ENCODE measurements around the gene CDK15.

Gene CDK15

DNA sequence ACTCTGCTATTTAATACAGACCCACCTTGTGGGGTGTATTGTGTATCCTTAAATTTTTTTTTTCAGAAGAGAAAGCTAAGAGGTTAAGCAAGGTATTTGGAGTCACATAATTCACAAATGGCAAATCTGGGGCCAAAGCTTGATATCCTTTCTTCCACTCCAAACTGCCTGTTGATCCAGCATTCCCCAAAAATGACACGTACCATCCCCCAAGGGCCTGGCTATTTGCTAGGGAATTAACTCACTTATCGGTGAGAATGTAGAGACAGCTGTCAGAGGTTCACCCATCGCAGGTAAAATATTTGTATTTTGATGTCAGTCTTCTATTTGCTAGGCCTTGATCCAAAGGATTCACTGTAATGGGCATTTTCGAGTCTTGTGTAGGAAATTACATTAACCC is 123.7 kb downstream of the CDK15 start:
- H3K4me3 ChIP-seq (ENCODE audit: low read depth, low read length) = no peak overlapping the region
- no peaks in the 10 kb centered on the region for H3K27me3 ChIP-seq (ENCODE audit: control insufficient read depth, insufficient read depth, low read length)
- no peak overlapping the region for H3K27ac ChIP-seq (ENCODE audit: low read depth, low read length)
- peaks cover 36% of the 10 kb centered on the region for H3K4me1 ChIP-seq (ENCODE audit: control insufficient read depth, insufficient read depth, low read length)
- H3K9ac ChIP-seq (ENCODE audit: low read length) = no peak overlapping the region
- H3K36me3 ChIP-seq (ENCODE audit: control insufficient read depth, insufficient read depth, low read length) = no peaks in the 10 kb centered on the region
- no peaks in the 10 kb centered on the region for H3K9me3 ChIP-seq (ENCODE audit: control insufficient read depth, insufficient read depth, low read depth, low read length)

GRCh38 chr2:201930831-201931230 is 124.5 kb downstream of the CDK15 start:
- H3K4me3 ChIP-seq (ENCODE audit: low read depth, low read length) = no peak overlapping the region
- H3K27ac ChIP-seq (ENCODE audit: low read depth, low read length) = no peak overlapping the region
- 0 out of 2 replicates have a peak, but pooled peaks cover 6% of the 10 kb centered on the region for H3K9me3 ChIP-seq (ENCODE audit: control insufficient read depth, insufficient read depth, low read depth, low read length)
- H3K36me3 ChIP-seq (ENCODE audit: control insufficient read depth, insufficient read depth, low read length) = no peaks in the 10 kb centered on the region
- H3K9ac ChIP-seq (ENCODE audit: low read length) = no peak overlapping the region
- H3K27me3 ChIP-seq (ENCODE audit: control insufficient read depth, insufficient read depth, low read length) = no peaks in the 10 kb centered on the region
- peaks cover 35% of the 10 kb centered on the region for H3K4me1 ChIP-seq (ENCODE audit: control insufficient read depth, insufficient read depth, low read length)

- Histone ChIP-seq H3K27me3 (ENCODE audit: control insufficient read depth, insufficient read depth, low read length) (no peaks in the 10 kb centered on the region), H3K27ac (ENCODE audit: low read depth, low read length) (no peak overlapping the region), H3K4me3 (ENCODE audit: low read depth, low read length) (no peak overlapping the region)
Observed at GRCh38 chr2:201931475-201931874, 125.1 kb downstream of the CDK15 start.

GRCh38 chr2:201931951-201932350 is 125.6 kb downstream of the CDK15 start:
- Histone ChIP-seq H3K4me3 (ENCODE audit: low read depth, low read length) (no peak overlapping the region), H3K9ac (ENCODE audit: low read length) (no peak overlapping the region), H3K9me3 (ENCODE audit: control insufficient read depth, insufficient read depth, low read depth, low read length) (0 out of 2 replicates have a peak, but pooled peaks cover 9% of the 10 kb centered on the region), H3K27ac (ENCODE audit: low read depth, low read length) (no peak overlapping the region), H3K27me3 (ENCODE audit: control insufficient read depth, insufficient read depth, low read length) (no peaks in the 10 kb centered on the region), H3K36me3 (ENCODE audit: control insufficient read depth, insufficient read depth, low read length) (no peaks in the 10 kb centered on the region), H3K4me1 (ENCODE audit: control insufficient read depth, insufficient read depth, low read length) (peaks cover 35% of the 10 kb centered on the region)

More at GRCh38 chr2:201931475-201931874, 125.1 kb downstream of the CDK15 start:
- no peaks in the 10 kb centered on the region for H3K36me3 ChIP-seq (ENCODE audit: control insufficient read depth, insufficient read depth, low read length)
- 0 out of 2 replicates have a peak, but pooled peaks cover 9% of the 10 kb centered on the region for H3K9me3 ChIP-seq (ENCODE audit: control insufficient read depth, insufficient read depth, low read depth, low read length)
- H3K4me1 ChIP-seq (ENCODE audit: control insufficient read depth, insufficient read depth, low read length) = peaks cover 35% of the 10 kb centered on the region
- no peak overlapping the region for H3K9ac ChIP-seq (ENCODE audit: low read length)

- Histone ChIP-seq H3K27me3 (ENCODE audit: control insufficient read depth, insufficient read depth, low read length) (no peaks in the 10 kb centered on the region), H3K4me1 (ENCODE audit: control insufficient read depth, insufficient read depth, low read length) (peaks cover 38% of the 10 kb centered on the region), H3K4me3 (ENCODE audit: low read depth, low read length) (no peak overlapping the region), H3K27ac (ENCODE audit: low read depth, low read length) (no peak overlapping the region), H3K36me3 (ENCODE audit: control insufficient read depth, insufficient read depth, low read length) (no peaks in the 10 kb centered on the region), H3K9ac (ENCODE audit: low read length) (peak overlapping the region; percentile 21), H3K9me3 (ENCODE audit: control insufficient read depth, insufficient read depth, low read depth, low read length) (0 out of 2 replicates have a peak, but pooled peaks cover 9% of the 10 kb centered on the region)
Observed at GRCh38 chr2:201932511-201932910, 126.2 kb downstream of the CDK15 start.

DNA sequence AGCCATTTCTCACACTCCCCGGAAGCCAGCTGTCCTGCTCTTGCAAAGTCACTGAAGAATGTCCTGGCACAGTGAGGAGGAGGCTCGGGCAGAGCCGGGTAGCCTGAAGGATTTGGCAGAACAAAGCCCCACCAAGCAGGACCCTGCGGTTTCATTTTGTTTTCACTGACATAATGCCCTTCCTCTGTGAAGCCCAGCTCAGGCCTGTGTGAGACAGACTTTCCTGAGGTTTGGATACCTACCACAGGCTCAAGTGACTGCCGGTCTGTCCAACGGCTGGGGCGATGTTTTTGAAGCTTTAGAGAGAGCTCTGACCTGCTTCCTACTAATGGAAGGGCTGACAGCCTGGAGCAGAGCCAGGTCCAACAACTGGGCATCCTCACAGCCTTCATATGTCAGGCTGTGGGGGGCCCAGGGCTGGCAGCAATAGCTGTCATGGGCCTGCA is 127.5 kb downstream of the CDK15 start:
- no peak overlapping the region for H3K27ac ChIP-seq (ENCODE audit: low read depth, low read length)
- H3K36me3 ChIP-seq (ENCODE audit: control insufficient read depth, insufficient read depth, low read length) = no peaks in the 10 kb centered on the region
- peaks cover 48% of the 10 kb centered on the region for H3K4me1 ChIP-seq (ENCODE audit: control insufficient read depth, insufficient read depth, low read length)
- H3K27me3 ChIP-seq (ENCODE audit: control insufficient read depth, insufficient read depth, low read length) = no peaks in the 10 kb centered on the region
- H3K9ac ChIP-seq (ENCODE audit: low read length) = no peak overlapping the region
- H3K9me3 ChIP-seq (ENCODE audit: control insufficient read depth, insufficient read depth, low read depth, low read length) = 0 out of 2 replicates have a peak, but pooled peaks cover 9% of the 10 kb centered on the region
- H3K4me3 ChIP-seq (ENCODE audit: low read depth, low read length) = no peak overlapping the region

GRCh38 chr2:201936817-201937216 is 130.5 kb downstream of the CDK15 start:
- Histone ChIP-seq H3K27ac (ENCODE audit: low read depth, low read length) (no peak overlapping the region), H3K4me1 (ENCODE audit: control insufficient read depth, insufficient read depth, low read length) (peaks cover 51% of the 10 kb centered on the region), H3K9ac (ENCODE audit: low read length) (no peak overlapping the region), H3K36me3 (ENCODE audit: control insufficient read depth, insufficient read depth, low read length) (no peaks in the 10 kb centered on the region), H3K4me3 (ENCODE audit: low read depth, low read length) (no peak overlapping the region), H3K9me3 (ENCODE audit: control insufficient read depth, insufficient read depth, low read depth, low read length) (0 out of 2 replicates have a peak, but pooled peaks cover 9% of the 10 kb centered on the region), H3K27me3 (ENCODE audit: control insufficient read depth, insufficient read depth, low read length) (no peaks in the 10 kb centered on the region; the same call in 1 of the 2 replicates)

DNA sequence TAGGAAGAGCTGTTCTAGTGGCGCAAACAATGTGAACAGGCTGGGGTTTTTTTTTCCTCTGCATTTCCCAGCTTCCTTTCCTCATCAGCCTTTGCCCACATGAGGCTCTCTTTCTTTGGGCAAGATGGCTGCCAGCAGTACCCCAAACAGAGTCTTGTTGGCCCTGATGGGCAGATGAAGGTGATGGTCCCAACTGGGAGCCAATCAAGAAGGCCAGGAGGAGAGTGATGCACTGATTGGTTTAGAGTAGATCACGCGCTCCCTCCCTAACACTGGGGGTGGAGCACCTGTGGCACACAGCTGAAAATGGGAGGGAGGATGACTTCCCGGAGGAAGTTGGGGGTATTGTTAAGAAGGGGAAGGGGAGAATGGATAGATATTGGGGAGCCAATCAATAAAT is 131.0 kb downstream of the CDK15 start:
- Histone ChIP-seq H3K27me3 (ENCODE audit: control insufficient read depth, insufficient read depth, low read length) (no peaks in the 10 kb centered on the region; the same call in 1 of the 2 replicates), H3K9ac (ENCODE audit: low read length) (no peak overlapping the region), H3K9me3 (ENCODE audit: control insufficient read depth, insufficient read depth, low read depth, low read length) (0 out of 2 replicates have a peak, but pooled peaks cover 9% of the 10 kb centered on the region), H3K36me3 (ENCODE audit: control insufficient read depth, insufficient read depth, low read length) (no peaks in the 10 kb centered on the region), H3K27ac (ENCODE audit: low read depth, low read length) (no peak overlapping the region), H3K4me3 (ENCODE audit: low read depth, low read length) (no peak overlapping the region), H3K4me1 (ENCODE audit: control insufficient read depth, insufficient read depth, low read length) (peaks cover 47% of the 10 kb centered on the region)

DNA sequence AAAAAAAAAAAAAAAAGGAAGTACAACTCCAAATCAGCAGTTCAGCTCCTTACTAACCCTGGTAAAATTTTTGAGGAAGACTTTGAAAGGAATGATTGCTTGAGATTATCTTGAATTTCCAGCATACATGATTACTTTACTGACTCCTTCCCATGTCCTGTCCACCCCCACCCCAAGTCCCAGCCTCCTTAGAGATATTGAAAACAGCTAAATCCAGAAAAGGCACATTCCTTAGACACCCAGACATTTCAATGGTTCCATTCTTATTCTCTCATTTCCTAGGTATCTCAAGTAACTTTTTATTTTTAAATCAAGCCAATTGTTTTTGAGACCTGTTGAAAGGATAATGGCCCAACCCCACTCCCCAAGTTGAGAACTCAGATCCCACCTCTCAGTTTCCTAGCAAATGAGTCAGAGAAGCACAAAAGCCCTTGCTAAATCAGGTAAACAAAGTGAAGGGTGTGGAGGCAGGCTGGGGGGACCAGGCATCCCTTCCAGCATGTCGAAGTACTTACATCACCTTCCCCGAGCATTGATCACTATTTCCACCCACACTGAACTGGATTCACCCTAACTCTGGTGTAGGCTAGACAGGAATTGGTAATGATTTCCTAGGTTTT is 131.9 kb downstream of the CDK15 start:
- peaks cover 40% of the 10 kb centered on the region for H3K4me1 ChIP-seq (ENCODE audit: control insufficient read depth, insufficient read depth, low read length)
- 0 out of 2 replicates have a peak, but pooled peaks cover 9% of the 10 kb centered on the region for H3K9me3 ChIP-seq (ENCODE audit: control insufficient read depth, insufficient read depth, low read depth, low read length)
- no peak overlapping the region for H3K27ac ChIP-seq (ENCODE audit: low read depth, low read length)
- no peak overlapping the region for H3K4me3 ChIP-seq (ENCODE audit: low read depth, low read length)
- no peaks in the 10 kb centered on the region; the same call in 1 of the 2 replicates for H3K27me3 ChIP-seq (ENCODE audit: control insufficient read depth, insufficient read depth, low read length)
- H3K9ac ChIP-seq (ENCODE audit: low read length) = no peak overlapping the region
- H3K36me3 ChIP-seq (ENCODE audit: control insufficient read depth, insufficient read depth, low read length) = no peaks in the 10 kb centered on the region

GRCh38 chr2:201938781-201939180 is 132.4 kb downstream of the CDK15 start:
- Histone ChIP-seq H3K36me3 (ENCODE audit: control insufficient read depth, insufficient read depth, low read length) (no peaks in the 10 kb centered on the region), H3K9me3 (ENCODE audit: control insufficient read depth, insufficient read depth, low read depth, low read length) (0 out of 2 replicates have a peak, but pooled peaks cover 9% of the 10 kb centered on the region), H3K27ac (ENCODE audit: low read depth, low read length) (no peak overlapping the region), H3K9ac (ENCODE audit: low read length) (no peak overlapping the region), H3K27me3 (ENCODE audit: control insufficient read depth, insufficient read depth, low read length) (no peaks in the 10 kb centered on the region; the same call in 1 of the 2 replicates), H3K4me3 (ENCODE audit: low read depth, low read length) (no peak overlapping the region), H3K4me1 (ENCODE audit: control insufficient read depth, insufficient read depth, low read length) (peaks cover 37% of the 10 kb centered on the region)

DNA sequence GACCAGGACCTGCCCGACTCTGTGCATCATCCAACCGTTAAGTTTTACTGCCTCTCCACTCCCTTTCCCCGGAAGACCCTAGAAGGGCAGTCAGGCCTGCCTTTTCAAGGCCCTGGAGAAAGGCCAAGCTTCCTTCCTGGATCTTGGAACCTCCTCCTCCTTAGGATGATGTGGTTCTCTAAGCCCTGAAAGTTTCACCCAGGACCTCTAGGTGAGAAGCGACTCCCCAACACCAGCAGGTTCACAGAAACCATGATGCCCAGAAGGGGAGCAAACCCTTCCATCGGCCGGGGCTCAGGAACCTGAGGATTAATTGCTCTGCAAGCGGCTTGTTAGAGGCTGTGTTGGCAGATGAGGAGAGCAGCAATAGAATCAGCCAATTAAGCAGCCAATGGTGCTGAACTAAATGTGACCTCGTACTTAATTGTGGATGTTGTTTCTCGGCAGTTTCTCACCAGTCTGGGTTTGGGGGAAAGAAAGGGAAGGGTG is 133.2 kb downstream of the CDK15 start:
- Histone ChIP-seq H3K4me3 (ENCODE audit: low read depth, low read length) (no peak overlapping the region), H3K9me3 (ENCODE audit: control insufficient read depth, insufficient read depth, low read depth, low read length) (0 out of 2 replicates have a peak, but pooled peaks cover 9% of the 10 kb centered on the region), H3K27ac (ENCODE audit: low read depth, low read length) (no peak overlapping the region)

More for the DNA sequence above, 133.2 kb downstream of the CDK15 start:
- Histone ChIP-seq H3K9ac (ENCODE audit: low read length) (no peak overlapping the region), H3K4me1 (ENCODE audit: control insufficient read depth, insufficient read depth, low read length) (peaks cover 32% of the 10 kb centered on the region), H3K36me3 (ENCODE audit: control insufficient read depth, insufficient read depth, low read length) (no peaks in the 10 kb centered on the region), H3K27me3 (ENCODE audit: control insufficient read depth, insufficient read depth, low read length) (no peaks in the 10 kb centered on the region; the same call in 1 of the 2 replicates)

Measured in HUES6 (cell line).